ENCODE results near the gene AK4. TPM values are rescaled to one million over a fixed set of nuclear protein-coding genes. Genes with fewer than 3 reads are reported as not detected.

The AK4 gene
- total and polyA plus RNA-seq, 7 donors: 9.7 to 74.1 (median 37.8) TPM

- no peak for DNase-seq
- Histone ChIP-seq H3K4me3 (no peak overlapping the region), H3K36me3 (no peaks in the 10 kb centered on the region), H3K4me1 (peaks cover 0 to 46% (median 29%) of the 10 kb centered on the region in 4 donors), H3K9me3 (no peaks in the 10 kb centered on the region), H3K27me3 (no peaks in the 10 kb centered on the region), H3K27ac (no peak overlapping the region)
- intact Hi-C loops (cut with DNase I): no loop called here
- TF ChIP-seq EP300 (IDR thresholded peaks at IDR 0.05) (no peak), CTCF (IDR thresholded peaks at IDR 0.05) (no peak), POLR2AphosphoS5 (IDR thresholded peaks at IDR 0.05) (no peak), POLR2A (IDR thresholded peaks at IDR 0.05) (no peak)
- WGBS, 2 donors: 74 to 81% methylated on average over 5 of the region's 5 CpGs
These were observed 17.4 kb downstream of the AK4 start for GRCh38 chr1:65165269-65165993.

GRCh38 chr1:65166572-65167305 is 18.7 kb downstream of the AK4 start:
- TF ChIP-seq POLR2AphosphoS5 (IDR thresholded peaks at IDR 0.05): no peak
- TF ChIP-seq EP300 (IDR thresholded peaks at IDR 0.05): no peak
- no peak for TF ChIP-seq POLR2A (IDR thresholded peaks at IDR 0.05)
- TF ChIP-seq CTCF (IDR thresholded peaks at IDR 0.05): no peak
- no peak for DNase-seq
- intact Hi-C loops (cut with DNase I): no loop called here
- no peaks in the 10 kb centered on the region for H3K9me3 ChIP-seq
- no peak overlapping the region for H3K27ac ChIP-seq
- 89% methylated on average over 7 of the region's 7 CpGs for WGBS, 2 donors
- no peaks in the 10 kb centered on the region for H3K36me3 ChIP-seq
- H3K4me3 ChIP-seq: no peak overlapping the region
- H3K27me3 ChIP-seq: no peaks in the 10 kb centered on the region
- peaks cover 0 to 51% (median 33%) of the 10 kb centered on the region in 4 donors for H3K4me1 ChIP-seq

GRCh38 chr1:65167586-65168242 is 19.7 kb downstream of the AK4 start:
- intact Hi-C loops (cut with DNase I): no loop called here
- Histone ChIP-seq H3K4me3 (no peak overlapping the region), H3K4me1 (peaks cover 0 to 54% (median 33%) of the 10 kb centered on the region in 4 donors), H3K27ac (no peak overlapping the region), H3K36me3 (no peaks in the 10 kb centered on the region), H3K27me3 (no peaks in the 10 kb centered on the region), H3K9me3 (no peaks in the 10 kb centered on the region)
- WGBS, 2 donors: 95 to 97% methylated on average over 5 of the region's 5 CpGs
- TF ChIP-seq POLR2AphosphoS5 (IDR thresholded peaks at IDR 0.05) (no peak), POLR2A (IDR thresholded peaks at IDR 0.05) (no peak), EP300 (IDR thresholded peaks at IDR 0.05) (no peak), CTCF (IDR thresholded peaks at IDR 0.05) (no peak)
- DNase-seq: no peak

- DNase-seq: no peak
- H3K36me3 ChIP-seq: no peaks in the 10 kb centered on the region
- WGBS, 2 donors: 93 to 94% methylated on average over 4 of the region's 4 CpGs
- H3K9me3 ChIP-seq: no peaks in the 10 kb centered on the region
- H3K4me3 ChIP-seq: no peak overlapping the region
- no peak overlapping the region for H3K27ac ChIP-seq
- peaks cover 0 to 56% (median 32%) of the 10 kb centered on the region in 4 donors for H3K4me1 ChIP-seq
- intact Hi-C loops (cut with DNase I): no loop called here
- no peaks in the 10 kb centered on the region for H3K27me3 ChIP-seq
- no peak for TF ChIP-seq EP300 (IDR thresholded peaks at IDR 0.05)
- no peak for TF ChIP-seq POLR2A (IDR thresholded peaks at IDR 0.05)
- no peak for TF ChIP-seq CTCF (IDR thresholded peaks at IDR 0.05)
- no peak for TF ChIP-seq POLR2AphosphoS5 (IDR thresholded peaks at IDR 0.05)
These were observed 20.9 kb downstream of the AK4 start for GRCh38 chr1:65168867-65169266.
